ENCODE measurements around the gene NAPG.

NAPG gene

GRCh38 chr18:10482985-10483949, 42.6 kb upstream of the NAPG start:
- DNase-seq (ENCODE audit: extremely low read depth, low read depth), result no peak
- no peak for TF ChIP-seq CTCF (IDR thresholded peaks at IDR 0.05; ENCODE audit: low read depth, low read length)

- TF ChIP-seq CTCF (IDR thresholded peaks at IDR 0.05; ENCODE audit: low read depth, low read length), result no peak
- DNase-seq (ENCODE audit: extremely low read depth, low read depth), result no peak
These were observed 40.4 kb upstream of the NAPG start for GRCh38 chr18:10485475-10485874.

GRCh38 chr18:10486362-10486761, 39.5 kb upstream of the NAPG start:
- DNase-seq (ENCODE audit: extremely low read depth, low read depth), result no peak
- no peak for TF ChIP-seq CTCF (IDR thresholded peaks at IDR 0.05; ENCODE audit: low read depth, low read length)

- TF ChIP-seq CTCF (IDR thresholded peaks at IDR 0.05; ENCODE audit: low read depth, low read length), result no peak
- DNase-seq (ENCODE audit: extremely low read depth, low read depth), result no peak
These were observed 38.7 kb upstream of the NAPG start for GRCh38 chr18:10487154-10487553.

GRCh38 chr18:10488017-10488416, 37.8 kb upstream of the NAPG start:
- no peak for TF ChIP-seq CTCF (IDR thresholded peaks at IDR 0.05; ENCODE audit: low read depth, low read length)
- DNase-seq (ENCODE audit: extremely low read depth, low read depth), result no peak

GRCh38 chr18:10490401-10491165, 35.2 kb upstream of the NAPG start:
- no peak for DNase-seq (ENCODE audit: extremely low read depth, low read depth)
- no peak for TF ChIP-seq CTCF (IDR thresholded peaks at IDR 0.05; ENCODE audit: low read depth, low read length)

GRCh38 chr18:10495936-10496335, 29.9 kb upstream of the NAPG start:
- no peak for TF ChIP-seq CTCF (IDR thresholded peaks at IDR 0.05; ENCODE audit: low read depth, low read length)
- DNase-seq (ENCODE audit: extremely low read depth, low read depth), result no peak

Measured in AG09319 (cell line).